ENCODE data around the gene SLC1A5. TPM values are rescaled to one million over a fixed set of nuclear protein-coding genes. Genes with fewer than 3 reads are reported as not detected.
"Not testable (repeated sequence)": the region's sequence is repeated elsewhere in the genome, so short reads cannot be mapped to it uniquely, and the experiment has no call there.

SLC1A5 gene
- total RNA-seq, 1 donor from 2014 or later: 233 TPM

- Mint-ChIP-seq H3K4me3 (ENCODE audit: unreplicated experiment) (no peak overlapping the region), H3K27me3 (ENCODE audit: low read depth, unreplicated experiment) (no peaks in the 10 kb centered on the region), H3K9me3 (ENCODE audit: unreplicated experiment) (no peaks in the 10 kb centered on the region), H3K36me3 (ENCODE audit: low read depth, unreplicated experiment) (no peaks in the 10 kb centered on the region), H3K27ac (ENCODE audit: unreplicated experiment) (no peak overlapping the region), H3K4me1 (ENCODE audit: low read depth, unreplicated experiment) (no peaks in the 10 kb centered on the region)
- peaks cover 7% of the 10 kb centered on the region for H4K20me1 ChIP-seq (ENCODE audit: insufficient read depth, low read length)
- H3K36me3 ChIP-seq (ENCODE audit: insufficient read depth, low read length): no peaks in the 10 kb centered on the region
- H3K9me3 ChIP-seq (ENCODE audit: insufficient read depth, low read depth, low read length): no peaks in the 10 kb centered on the region
- FAIRE-seq (no peak), DNase-seq (ENCODE audit: low read depth) (no peak)
- no peak overlapping the region for H3K4me3 ChIP-seq (ENCODE audit: insufficient read depth, low read depth, low read length)
- no peaks in the 10 kb centered on the region for H3K27me3 ChIP-seq (ENCODE audit: insufficient read depth, low read length)
- TF ChIP-seq, protein P1, sequence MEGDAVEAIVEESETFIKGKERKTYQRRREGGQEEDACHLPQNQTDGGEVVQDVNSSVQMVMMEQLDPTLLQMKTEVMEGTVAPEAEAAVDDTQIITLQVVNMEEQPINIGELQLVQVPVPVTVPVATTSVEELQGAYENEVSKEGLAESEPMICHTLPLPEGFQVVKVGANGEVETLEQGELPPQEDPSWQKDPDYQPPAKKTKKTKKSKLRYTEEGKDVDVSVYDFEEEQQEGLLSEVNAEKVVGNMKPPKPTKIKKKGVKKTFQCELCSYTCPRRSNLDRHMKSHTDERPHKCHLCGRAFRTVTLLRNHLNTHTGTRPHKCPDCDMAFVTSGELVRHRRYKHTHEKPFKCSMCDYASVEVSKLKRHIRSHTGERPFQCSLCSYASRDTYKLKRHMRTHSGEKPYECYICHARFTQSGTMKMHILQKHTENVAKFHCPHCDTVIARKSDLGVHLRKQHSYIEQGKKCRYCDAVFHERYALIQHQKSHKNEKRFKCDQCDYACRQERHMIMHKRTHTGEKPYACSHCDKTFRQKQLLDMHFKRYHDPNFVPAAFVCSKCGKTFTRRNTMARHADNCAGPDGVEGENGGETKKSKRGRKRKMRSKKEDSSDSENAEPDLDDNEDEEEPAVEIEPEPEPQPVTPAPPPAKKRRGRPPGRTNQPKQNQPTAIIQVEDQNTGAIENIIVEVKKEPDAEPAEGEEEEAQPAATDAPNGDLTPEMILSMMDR (IDR thresholded peaks at IDR 0.05; ENCODE audit: insufficient read depth, low read depth, low read length): no peak
- no peak for TF ChIP-seq EZH2 (IDR thresholded peaks at IDR 0.05; ENCODE audit: insufficient read depth, low read length)
- no peak overlapping the region for H3K4me2 ChIP-seq (ENCODE audit: low read length)
- no peaks in the 10 kb centered on the region for H3K4me1 ChIP-seq (ENCODE audit: insufficient read depth, low read length)
- H3K79me2 ChIP-seq (ENCODE audit: insufficient read depth, low read length): no peaks in the 10 kb centered on the region
- no peak overlapping the region for H3K9ac ChIP-seq (ENCODE audit: low read length)
- H2AFZ ChIP-seq (ENCODE audit: low read depth, low read length): no peak overlapping the region
- no peak overlapping the region for H3K27ac ChIP-seq (ENCODE audit: low read depth, low read length)
These were observed 26.0 kb downstream of the SLC1A5 start for GRCh38 chr19:46762245-46762890.

DNA sequence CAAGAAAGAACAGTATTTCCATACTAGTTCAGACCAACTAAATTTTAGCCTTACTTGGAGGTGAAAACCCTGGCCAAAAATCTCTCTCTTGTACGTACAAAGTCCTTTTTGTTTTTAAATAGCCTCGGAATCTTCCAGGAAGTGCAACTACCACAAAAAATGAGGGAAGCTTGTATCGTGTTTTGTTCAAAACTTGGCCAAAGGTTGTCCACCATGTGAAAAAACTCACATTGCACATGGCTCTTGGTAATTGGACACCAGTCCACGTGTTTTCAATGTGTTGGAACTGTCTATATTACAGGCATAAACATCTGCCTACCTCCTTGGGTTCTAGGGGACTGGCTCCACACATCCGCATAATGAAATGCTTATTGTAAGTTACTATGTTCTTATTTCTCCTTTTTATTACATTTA lies 27.0 kb downstream of the SLC1A5 start:
- Histone ChIP-seq H3K36me3 (ENCODE audit: insufficient read depth, low read length) (no peaks in the 10 kb centered on the region), H3K4me1 (ENCODE audit: insufficient read depth, low read length) (no peaks in the 10 kb centered on the region), H3K9ac (ENCODE audit: low read length) (no peak overlapping the region), H3K9me3 (ENCODE audit: insufficient read depth, low read depth, low read length) (no peaks in the 10 kb centered on the region), H2AFZ (ENCODE audit: low read depth, low read length) (no peak overlapping the region), H3K27me3 (ENCODE audit: insufficient read depth, low read length) (no peaks in the 10 kb centered on the region), H4K20me1 (ENCODE audit: insufficient read depth, low read length) (peaks cover 14% of the 10 kb centered on the region), H3K4me2 (ENCODE audit: low read length) (no peak overlapping the region), H3K79me2 (ENCODE audit: insufficient read depth, low read length) (no peaks in the 10 kb centered on the region), H3K27ac (ENCODE audit: low read depth, low read length) (no peak overlapping the region), H3K4me3 (ENCODE audit: insufficient read depth, low read depth, low read length) (no peak overlapping the region)
- FAIRE-seq (no peak), DNase-seq (ENCODE audit: low read depth) (peak; percentile 20)
- no peaks in the 10 kb centered on the region for H3K4me1 Mint-ChIP-seq (ENCODE audit: low read depth, unreplicated experiment)
- no peak for TF ChIP-seq EZH2 (IDR thresholded peaks at IDR 0.05; ENCODE audit: insufficient read depth, low read length)
- TF ChIP-seq, protein P1 (IDR thresholded peaks at IDR 0.05; ENCODE audit: insufficient read depth, low read depth, low read length): no peak
- H3K4me3 Mint-ChIP-seq (ENCODE audit: unreplicated experiment): no peak overlapping the region
- H3K27ac Mint-ChIP-seq (ENCODE audit: unreplicated experiment): no peak overlapping the region
- no peaks in the 10 kb centered on the region for H3K27me3 Mint-ChIP-seq (ENCODE audit: low read depth, unreplicated experiment)
- H3K36me3 Mint-ChIP-seq (ENCODE audit: low read depth, unreplicated experiment): peaks cover 2% of the 10 kb centered on the region
- H3K9me3 Mint-ChIP-seq (ENCODE audit: unreplicated experiment): no peaks in the 10 kb centered on the region

GRCh38 chr19:46760897-46761296 lies 27.5 kb downstream of the SLC1A5 start:
- not testable (repeated sequence) for H3K27me3 Mint-ChIP-seq (ENCODE audit: low read depth, unreplicated experiment); H3K9ac ChIP-seq (ENCODE audit: low read length); H3K27ac Mint-ChIP-seq (ENCODE audit: unreplicated experiment); H3K9me3 Mint-ChIP-seq (ENCODE audit: unreplicated experiment); H3K36me3 ChIP-seq (ENCODE audit: insufficient read depth, low read length); H3K27me3 ChIP-seq (ENCODE audit: insufficient read depth, low read length); H3K36me3 Mint-ChIP-seq (ENCODE audit: low read depth, unreplicated experiment); H3K79me2 ChIP-seq (ENCODE audit: insufficient read depth, low read length); H3K4me3 Mint-ChIP-seq (ENCODE audit: unreplicated experiment); H3K4me2 ChIP-seq (ENCODE audit: low read length); H3K4me3 ChIP-seq (ENCODE audit: insufficient read depth, low read depth, low read length); H2AFZ ChIP-seq (ENCODE audit: low read depth, low read length); H3K4me1 ChIP-seq (ENCODE audit: insufficient read depth, low read length); FAIRE-seq; DNase-seq (ENCODE audit: low read depth); H3K9me3 ChIP-seq (ENCODE audit: insufficient read depth, low read depth, low read length); H3K4me1 Mint-ChIP-seq (ENCODE audit: low read depth, unreplicated experiment); H3K27ac ChIP-seq (ENCODE audit: low read depth, low read length)
- H4K20me1 ChIP-seq (ENCODE audit: insufficient read depth, low read length): peaks cover 14% of the 10 kb centered on the region
